Upper lobe of left lung (tissue), 4 donors: ENCODE data around the gene KCNK1.

Experiments
- EP300 ChIP-seq, 4 donors: sonication (generic); formaldehyde crosslinking; IDR thresholded peaks; one replicate each; pipeline ENCODE4 v1.5.1; 2017; ENCODE audit warnings: antibody characterized with exemption in 4 of 4, control low read depth in 2 of 4
- POLR2A ChIP-seq, 4 donors: fragments of 450-650 bp; IDR thresholded peaks; one replicate each; pipeline ENCODE4 v1.5.1; 2016 to 2017; ENCODE audit warnings: antibody characterized with exemption in 4 of 4, mild to moderate bottlenecking in 2 of 4
- TF ChIP-seq, protein P1 (sequence below), 6 experiments: fragments of 450-650 bp in 4 of 6; fragments of 200-600 bp in 2 of 6; sonication (generic) in 2 of 6; IDR thresholded peaks; one replicate each; pipeline ENCODE4 v1.5.1; 2016 to 2019; ENCODE audit warnings: antibody characterized with exemption in 6 of 6

GRCh38 chr1:233617025-233617424, 3.1 kb downstream of the KCNK1 start:
- TF ChIP-seq, protein P1, sequence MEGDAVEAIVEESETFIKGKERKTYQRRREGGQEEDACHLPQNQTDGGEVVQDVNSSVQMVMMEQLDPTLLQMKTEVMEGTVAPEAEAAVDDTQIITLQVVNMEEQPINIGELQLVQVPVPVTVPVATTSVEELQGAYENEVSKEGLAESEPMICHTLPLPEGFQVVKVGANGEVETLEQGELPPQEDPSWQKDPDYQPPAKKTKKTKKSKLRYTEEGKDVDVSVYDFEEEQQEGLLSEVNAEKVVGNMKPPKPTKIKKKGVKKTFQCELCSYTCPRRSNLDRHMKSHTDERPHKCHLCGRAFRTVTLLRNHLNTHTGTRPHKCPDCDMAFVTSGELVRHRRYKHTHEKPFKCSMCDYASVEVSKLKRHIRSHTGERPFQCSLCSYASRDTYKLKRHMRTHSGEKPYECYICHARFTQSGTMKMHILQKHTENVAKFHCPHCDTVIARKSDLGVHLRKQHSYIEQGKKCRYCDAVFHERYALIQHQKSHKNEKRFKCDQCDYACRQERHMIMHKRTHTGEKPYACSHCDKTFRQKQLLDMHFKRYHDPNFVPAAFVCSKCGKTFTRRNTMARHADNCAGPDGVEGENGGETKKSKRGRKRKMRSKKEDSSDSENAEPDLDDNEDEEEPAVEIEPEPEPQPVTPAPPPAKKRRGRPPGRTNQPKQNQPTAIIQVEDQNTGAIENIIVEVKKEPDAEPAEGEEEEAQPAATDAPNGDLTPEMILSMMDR (IDR thresholded peaks at IDR 0.05) = no peak
- TF ChIP-seq EP300 (IDR thresholded peaks at IDR 0.05) (no peak), POLR2A (IDR thresholded peaks at IDR 0.05) (no peak)
